Dedifferentiated amniotic fluid mesenchymal stem cell (primary cell): Measurements from ENCODE around the gene OSBPL7.

Experiments
- DNase-seq: peaks from one replicate; pipeline ENCODE4 v3.0.0-alpha.2; 2016; ENCODE audit errors: extremely low spot score

Gene OSBPL7

DNA sequence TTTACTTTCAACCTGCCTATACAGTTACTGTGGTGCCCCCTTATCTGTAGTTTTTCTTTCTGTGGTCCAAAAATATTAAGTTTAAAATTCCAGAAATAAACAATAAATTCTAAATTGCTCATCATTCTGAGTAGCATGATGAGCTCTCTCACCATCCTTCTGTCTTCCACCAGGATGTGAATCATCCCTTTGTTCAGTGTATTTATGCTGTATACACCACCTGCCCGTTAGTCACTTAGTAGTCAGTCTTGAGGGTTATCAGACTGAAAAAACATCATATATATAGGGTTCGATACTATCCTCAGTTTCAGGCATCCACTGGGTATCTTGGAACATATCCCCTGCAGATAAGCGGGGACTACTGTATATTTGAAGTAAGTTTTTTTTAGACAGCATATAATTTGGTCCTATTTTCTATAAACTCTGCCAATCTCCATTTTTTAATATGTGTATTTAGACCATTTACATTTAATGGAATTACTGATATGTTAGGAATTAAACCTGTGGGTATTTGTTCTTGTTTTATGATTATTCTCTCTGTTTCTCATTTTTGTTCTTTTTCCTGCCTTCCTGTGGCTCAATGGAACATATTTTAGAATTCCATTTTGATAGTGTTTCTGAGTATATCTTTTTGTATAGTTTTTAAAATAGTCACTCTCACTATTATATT lies 57.5 kb downstream of the OSBPL7 start:
- DNase-seq: no peak

DNA sequence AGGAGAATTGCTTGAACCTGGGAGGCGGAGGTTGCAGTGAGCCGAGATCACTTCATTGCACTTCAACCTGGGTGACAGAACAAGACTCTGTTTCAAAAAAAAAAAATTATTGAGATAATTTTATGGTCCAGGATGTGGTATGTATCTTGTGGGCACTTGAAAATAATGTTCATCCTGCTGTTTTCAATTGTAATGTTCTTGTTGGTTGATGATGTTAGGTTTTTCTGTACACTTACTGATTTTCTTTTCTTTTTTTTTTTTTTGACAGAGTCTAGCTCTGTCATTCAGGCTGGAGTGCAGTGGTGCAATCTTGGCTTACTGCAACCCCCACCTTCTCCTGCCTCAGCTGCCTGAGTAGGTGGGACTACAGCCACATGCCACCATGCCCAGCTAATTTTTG lies 58.9 kb downstream of the OSBPL7 start:
- DNase-seq: no peak

DNA sequence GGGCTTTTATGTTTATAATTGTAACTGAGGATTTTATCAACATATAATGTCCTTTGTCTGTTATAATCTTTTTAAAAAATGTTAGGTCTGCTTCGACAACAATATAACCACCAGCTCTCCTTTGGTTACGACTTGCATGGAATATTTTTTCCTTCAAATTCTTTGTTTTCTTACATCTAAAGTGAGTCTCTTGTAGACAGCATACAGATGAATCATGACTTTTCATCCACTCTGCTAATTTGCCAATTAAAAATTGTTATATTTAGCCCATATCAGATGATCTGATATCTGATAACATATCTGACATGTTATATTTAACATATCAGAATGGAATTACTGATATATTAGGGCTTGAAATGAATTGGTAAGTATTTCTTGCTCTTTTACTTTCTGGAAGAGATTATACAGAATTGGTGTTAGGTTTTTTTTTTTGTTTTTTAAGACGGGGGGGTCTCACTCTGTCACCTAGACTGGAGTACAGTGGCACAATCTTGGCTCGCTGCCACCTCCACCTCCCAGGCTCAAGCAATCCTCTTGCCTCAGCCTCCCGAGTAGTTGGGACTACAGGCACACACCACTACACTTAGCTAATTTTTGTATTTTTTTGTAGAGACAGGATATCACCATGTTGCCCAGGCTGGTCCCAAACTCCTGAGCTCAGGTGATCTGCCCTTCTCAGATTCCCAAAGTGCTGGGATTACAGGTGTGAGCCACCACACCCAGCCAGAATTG lies 61.0 kb downstream of the OSBPL7 start:
- DNase-seq: no peak

DNA sequence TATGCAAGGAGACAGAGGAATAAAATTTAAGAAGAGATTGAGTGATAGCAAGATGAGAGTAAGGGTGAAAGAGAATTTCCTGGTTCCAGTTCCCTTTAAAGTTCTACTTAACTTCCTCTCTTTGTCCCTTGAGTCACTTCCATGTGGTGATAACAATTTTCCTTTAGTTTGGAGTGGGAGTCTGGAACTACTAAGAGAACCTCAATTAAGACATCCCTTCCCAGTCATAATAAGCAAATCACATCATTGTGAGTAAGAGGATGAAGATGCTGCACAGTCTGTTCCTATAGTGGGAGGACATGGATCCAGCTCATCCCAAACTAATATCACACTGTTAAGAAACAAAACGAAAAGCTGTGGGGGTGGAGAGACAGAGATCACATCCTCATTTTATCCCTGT lies 64.2 kb downstream of the OSBPL7 start:
- DNase-seq: no peak
